OCI-LY1 (cell line): ENCODE results near the gene LIX1L.

Source experiments
- H2AFZ ChIP-seq: fragments of 200-600 bp; sonication (generic), shearing (Covaris generic); 2 replicates; pipeline ENCODE4 v1.6.0; 2014; ENCODE audit warnings: antibody characterized with exemption, mild to moderate bottlenecking, low read length
- H3F3A ChIP-seq: fragments of 200-600 bp; sonication (generic), shearing (Covaris generic); 2 replicates; pipeline ENCODE4 v1.6.0; 2014; ENCODE audit warnings: mild to moderate bottlenecking, antibody characterized with exemption, low read length, moderate library complexity; ENCODE audit not compliant: insufficient read depth
- H3K27ac ChIP-seq: fragments of 200-600 bp; sonication (generic); 2 replicates; pipeline ENCODE4 v1.5.1; 2014; ENCODE audit warnings: low read length, mixed run types, mild to moderate bottlenecking, low read depth; ENCODE audit not compliant: poor library complexity, severe bottlenecking
- H3K27me3 ChIP-seq: fragments of 200-600 bp; sonication (generic); 2 replicates; pipeline ENCODE4 v1.6.0; 2014; ENCODE audit warnings: antibody characterized with exemption, mild to moderate bottlenecking, low read length, moderate library complexity; ENCODE audit not compliant: insufficient read depth
- H3K36me3 ChIP-seq: fragments of 200-600 bp; sonication (generic); 2 replicates; pipeline ENCODE4 v1.6.1; 2014; ENCODE audit warnings: mild to moderate bottlenecking, antibody characterized with exemption, low read length, moderate library complexity, mixed read lengths; ENCODE audit not compliant: insufficient read depth
- H3K4me1 ChIP-seq: fragments of 200-600 bp; sonication (generic); 2 replicates; pipeline ENCODE4 v1.5.1; 2014; ENCODE audit warnings: mild to moderate bottlenecking, low read length, moderate library complexity; ENCODE audit not compliant: insufficient read depth, severe bottlenecking
- H3K4me2 ChIP-seq: fragments of 200-600 bp; sonication (generic), shearing (Covaris generic); 2 replicates; pipeline ENCODE4 v1.6.1; 2014; ENCODE audit warnings: low read length
- H3K4me3 ChIP-seq: fragments of 200-600 bp; sonication (generic); 2 replicates; pipeline ENCODE4 v1.5.1; 2014; ENCODE audit warnings: low read length, low read depth, mild to moderate bottlenecking, mixed read lengths; ENCODE audit not compliant: poor library complexity, severe bottlenecking
- H3K79me2 ChIP-seq: fragments of 200-600 bp; shearing (Covaris generic); 2 replicates; pipeline ENCODE4 v1.6.1; 2016; ENCODE audit warnings: mixed run types, low read length, mixed read lengths; ENCODE audit not compliant: insufficient read depth
- H3K9ac ChIP-seq: fragments of 200-600 bp; sonication (generic), shearing (Covaris generic); 2 replicates; pipeline ENCODE4 v1.6.1; 2014; ENCODE audit warnings: mild to moderate bottlenecking, low read length, mixed read lengths
- H3K9me2 ChIP-seq: fragments of 200-600 bp; sonication (generic), shearing (Covaris generic); 2 replicates; pipeline ENCODE4 v1.6.1; 2014; ENCODE audit warnings: low read depth, mild to moderate bottlenecking, low read length, mixed read lengths
- H3K9me3 ChIP-seq: fragments of 200-600 bp; shearing (Covaris generic); 2 replicates; pipeline ENCODE4 v1.6.1; 2014; ENCODE audit warnings: low read length, mixed read lengths
- H4K20me1 ChIP-seq: fragments of 200-600 bp; sonication (generic), shearing (Covaris generic); 2 replicates; pipeline ENCODE4 v1.6.0; 2016; ENCODE audit warnings: mild to moderate bottlenecking, low read length; ENCODE audit not compliant: insufficient read depth
- EZH2 ChIP-seq: fragments of 200-600 bp; sonication (generic), shearing (Covaris generic); IDR thresholded peaks from 2 replicates; pipeline ENCODE4 v1.8.0; 2017; ENCODE audit warnings: borderline replicate concordance, mixed run types, mild to moderate bottlenecking, antibody characterized with exemption, low read length, moderate library complexity, mixed read lengths
- TF ChIP-seq, protein P1 (sequence below): fragments of 200-600 bp; sonication (generic), shearing (Covaris generic); IDR thresholded peaks from 2 replicates; pipeline ENCODE4 v1.5.1; 2017; ENCODE audit warnings: mild to moderate bottlenecking, antibody characterized with exemption, low read length, moderate library complexity, mixed read lengths

LIX1L gene

DNA sequence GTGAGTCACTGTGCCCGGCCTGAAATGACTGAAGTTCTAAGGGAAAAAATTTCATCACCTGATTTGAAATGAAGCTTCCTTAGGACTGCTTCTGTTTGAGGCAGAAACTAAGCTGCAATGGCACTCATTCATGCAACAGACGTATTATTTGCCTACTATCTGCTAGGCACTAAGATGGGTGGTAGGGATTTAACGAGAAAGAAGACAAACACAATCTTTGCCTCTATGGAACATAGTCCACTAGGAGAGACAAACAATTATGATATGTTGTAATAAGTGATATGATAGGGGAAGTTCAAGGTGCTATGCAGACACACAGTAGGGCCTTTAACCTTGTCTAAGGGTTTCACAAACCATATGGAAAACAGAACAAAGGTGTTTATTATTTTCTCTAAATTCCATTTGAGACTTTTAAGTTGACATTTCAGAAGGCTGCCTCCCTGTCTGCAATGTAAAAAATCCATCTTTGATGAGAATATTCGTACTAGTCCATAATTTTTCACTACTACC, 11.3 kb downstream of the LIX1L start:
- H3K4me3 ChIP-seq: no peak overlapping the region
- H3K36me3 ChIP-seq: peaks cover 19% of the 10 kb centered on the region; the same call in 1 of the 2 replicates
- no peak overlapping the region for H3K27ac ChIP-seq
- H3F3A ChIP-seq: no peaks in the 10 kb centered on the region
- no peaks in the 10 kb centered on the region for H4K20me1 ChIP-seq
- no peak overlapping the region for H3K4me2 ChIP-seq
- H3K9ac ChIP-seq: no peak overlapping the region
- no peaks in the 10 kb centered on the region for H3K79me2 ChIP-seq
- H3K9me2 ChIP-seq: no peaks in the 10 kb centered on the region
- H2AFZ ChIP-seq: no peak overlapping the region
- no peaks in the 10 kb centered on the region for H3K27me3 ChIP-seq
- no peak for TF ChIP-seq EZH2
- TF ChIP-seq, protein P1, sequence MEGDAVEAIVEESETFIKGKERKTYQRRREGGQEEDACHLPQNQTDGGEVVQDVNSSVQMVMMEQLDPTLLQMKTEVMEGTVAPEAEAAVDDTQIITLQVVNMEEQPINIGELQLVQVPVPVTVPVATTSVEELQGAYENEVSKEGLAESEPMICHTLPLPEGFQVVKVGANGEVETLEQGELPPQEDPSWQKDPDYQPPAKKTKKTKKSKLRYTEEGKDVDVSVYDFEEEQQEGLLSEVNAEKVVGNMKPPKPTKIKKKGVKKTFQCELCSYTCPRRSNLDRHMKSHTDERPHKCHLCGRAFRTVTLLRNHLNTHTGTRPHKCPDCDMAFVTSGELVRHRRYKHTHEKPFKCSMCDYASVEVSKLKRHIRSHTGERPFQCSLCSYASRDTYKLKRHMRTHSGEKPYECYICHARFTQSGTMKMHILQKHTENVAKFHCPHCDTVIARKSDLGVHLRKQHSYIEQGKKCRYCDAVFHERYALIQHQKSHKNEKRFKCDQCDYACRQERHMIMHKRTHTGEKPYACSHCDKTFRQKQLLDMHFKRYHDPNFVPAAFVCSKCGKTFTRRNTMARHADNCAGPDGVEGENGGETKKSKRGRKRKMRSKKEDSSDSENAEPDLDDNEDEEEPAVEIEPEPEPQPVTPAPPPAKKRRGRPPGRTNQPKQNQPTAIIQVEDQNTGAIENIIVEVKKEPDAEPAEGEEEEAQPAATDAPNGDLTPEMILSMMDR: no peak
- no peaks in the 10 kb centered on the region for H3K9me3 ChIP-seq
- H3K4me1 ChIP-seq: no peaks in the 10 kb centered on the region

DNA sequence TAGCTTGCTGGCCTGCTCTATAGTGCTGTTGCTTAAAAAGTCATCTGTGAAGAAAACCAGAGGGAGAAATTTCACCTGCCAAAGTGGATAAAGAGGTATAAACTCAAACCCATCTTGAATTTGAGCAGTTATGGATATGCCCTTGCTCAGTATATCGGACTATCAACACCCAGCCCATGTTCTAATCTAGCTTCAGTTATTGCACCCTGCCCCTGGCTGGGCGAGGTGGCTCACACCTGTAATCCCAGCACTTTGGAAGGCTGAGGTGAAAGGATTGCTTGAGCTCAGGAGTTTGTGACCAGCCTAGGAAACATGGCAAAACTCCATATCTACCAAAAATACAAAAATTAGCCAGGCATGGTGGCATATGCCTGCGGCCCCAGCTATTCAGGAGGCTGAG, 13.3 kb downstream of the LIX1L start:
- H3F3A ChIP-seq: no peaks in the 10 kb centered on the region
- H3K9me2 ChIP-seq: no peaks in the 10 kb centered on the region
- H3K27me3 ChIP-seq: no peaks in the 10 kb centered on the region
- H3K79me2 ChIP-seq: no peaks in the 10 kb centered on the region
- no peaks in the 10 kb centered on the region for H4K20me1 ChIP-seq
- peaks cover 22% of the 10 kb centered on the region for H3K36me3 ChIP-seq
- H3K4me2 ChIP-seq: no peak overlapping the region
- H3K27ac ChIP-seq: no peak overlapping the region
- no peak overlapping the region for H3K4me3 ChIP-seq
- H3K9ac ChIP-seq: no peak overlapping the region
- H3K9me3 ChIP-seq: no peaks in the 10 kb centered on the region
- no peaks in the 10 kb centered on the region for H3K4me1 ChIP-seq
- H2AFZ ChIP-seq: no peak overlapping the region
- TF ChIP-seq EZH2: no peak
- TF ChIP-seq, protein P1: no peak

DNA sequence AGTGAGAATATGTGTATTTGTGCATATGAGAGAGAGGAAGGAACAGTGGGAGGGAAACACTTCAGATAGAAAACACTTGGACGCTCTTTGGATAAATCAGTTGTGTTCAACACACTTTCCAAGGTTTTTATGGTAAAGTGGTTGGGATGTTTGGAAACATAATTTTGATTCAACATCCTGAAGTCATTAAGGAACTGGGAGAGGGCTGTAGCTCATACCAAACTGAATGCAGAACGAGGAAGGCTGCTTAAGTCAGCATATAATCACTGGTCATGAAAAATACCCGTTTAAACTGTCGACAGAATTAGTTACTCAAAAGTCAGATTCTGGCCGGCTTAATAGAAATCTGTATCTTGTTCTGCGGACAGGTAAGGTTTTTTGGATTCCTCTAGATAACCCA, 14.9 kb downstream of the LIX1L start:
- peaks cover 18% of the 10 kb centered on the region for H3K36me3 ChIP-seq
- peaks cover 10% of the 10 kb centered on the region for H3K4me1 ChIP-seq
- H3K4me2 ChIP-seq: no peak overlapping the region
- H3K9ac ChIP-seq: no peak overlapping the region
- no peaks in the 10 kb centered on the region for H3K79me2 ChIP-seq
- H3K27ac ChIP-seq: no peak overlapping the region
- H3K4me3 ChIP-seq: no peak overlapping the region
- no peaks in the 10 kb centered on the region for H3K27me3 ChIP-seq
- no peaks in the 10 kb centered on the region for H3K9me3 ChIP-seq
- TF ChIP-seq, protein P1: no peak
- no peak for TF ChIP-seq EZH2
- H3F3A ChIP-seq: no peaks in the 10 kb centered on the region
- H4K20me1 ChIP-seq: no peaks in the 10 kb centered on the region
- no peaks in the 10 kb centered on the region for H3K9me2 ChIP-seq
- no peak overlapping the region for H2AFZ ChIP-seq
